Renal cortex interstitium (tissue), 11 donors: ENCODE data around the gene CRYL1. TPM values are rescaled to one million over a fixed set of nuclear protein-coding genes. Genes with fewer than 3 reads are reported as not detected.
A peak's percentile ranks its signal among the peaks of the same experiment; 100 is the strongest.

Source experiments
- DNase-seq, 11 donors: peaks; one replicate each; pipeline ENCODE4 v3.0.0-alpha.2; 2013; ENCODE audit warnings: low read depth in 9 of 11, low spot score in 4 of 11; ENCODE audit errors: extremely low read depth in 1 of 11
- polyA plus RNA-seq, 3 donors: library from polyadenylated mRNA; unstranded; fragments of 120-200 nt; gene quantifications; one replicate each; pipeline ENCODE4 v1.2.1, GENCODE V29; 2013; ENCODE audit not compliant: insufficient read length in 3 of 3

CRYL1 gene
- polyA plus RNA-seq, 3 donors: 127 to 140 (median 129) TPM

- no peak for DNase-seq
Observed at GRCh38 chr13:20473888-20474287, 51.8 kb downstream of the CRYL1 start.

- DNase-seq: no peak
Observed at GRCh38 chr13:20473139-20473538, 52.5 kb downstream of the CRYL1 start.

GRCh38 chr13:20472531-20472930 lies 53.1 kb downstream of the CRYL1 start:
- no peak for DNase-seq

GRCh38 chr13:20470136-20470535 lies 55.5 kb downstream of the CRYL1 start:
- no peak for DNase-seq

GRCh38 chr13:20466371-20466770 lies 59.3 kb downstream of the CRYL1 start:
- no peak for DNase-seq

GRCh38 chr13:20465218-20465879 lies 60.3 kb downstream of the CRYL1 start:
- no peak for DNase-seq

GRCh38 chr13:20462921-20463320 lies 62.7 kb downstream of the CRYL1 start:
- DNase-seq: no peak

- DNase-seq: no peak
Observed at GRCh38 chr13:20462533-20462915, 63.1 kb downstream of the CRYL1 start.

GRCh38 chr13:20461860-20462532 lies 63.7 kb downstream of the CRYL1 start:
- DNase-seq: no peak

GRCh38 chr13:20461481-20461859 lies 64.2 kb downstream of the CRYL1 start:
- DNase-seq: no peak

GRCh38 chr13:20460761-20461160 lies 64.9 kb downstream of the CRYL1 start:
- no peak for DNase-seq

GRCh38 chr13:20457670-20458069 lies 68.0 kb downstream of the CRYL1 start:
- no peak for DNase-seq

GRCh38 chr13:20456737-20457136 lies 68.9 kb downstream of the CRYL1 start:
- DNase-seq: no peak

GRCh38 chr13:20451397-20451796 lies 74.3 kb downstream of the CRYL1 start:
- DNase-seq: no peak

- no peak for DNase-seq
Observed at GRCh38 chr13:20448470-20448869, 77.2 kb downstream of the CRYL1 start.

- no peak for DNase-seq
Observed at GRCh38 chr13:20446900-20447299, 78.8 kb downstream of the CRYL1 start.

GRCh38 chr13:20446405-20446804 lies 79.3 kb downstream of the CRYL1 start:
- DNase-seq: no peak

GRCh38 chr13:20442798-20443381 lies 82.8 kb downstream of the CRYL1 start:
- DNase-seq: peak in 2 of 11 donors; percentile 44 to 62

- no peak for DNase-seq
Observed at GRCh38 chr13:20442375-20442774, 83.3 kb downstream of the CRYL1 start.

- no peak for DNase-seq
Observed at GRCh38 chr13:20441879-20442278, 83.8 kb downstream of the CRYL1 start.

- DNase-seq: no peak
Observed at GRCh38 chr13:20441056-20441455, 84.6 kb downstream of the CRYL1 start.
